NCI-H187 (cell line): Measurements from ENCODE around the gene P2RY11.

Experiments
- DNase-seq, 2 experiments: peaks; one replicate each; lab custom pipeline; 2025; lab: John Stamatoyannopoulos, UW

Gene P2RY11

GRCh38 chr19:10141479-10141878, 30.0 kb downstream of the P2RY11 start:
- DNase-seq, result no peak

GRCh38 chr19:10141973-10142372, 30.5 kb downstream of the P2RY11 start:
- DNase-seq, result no peak

GRCh38 chr19:10142701-10143375, 31.3 kb downstream of the P2RY11 start:
- DNase-seq, result no peak

GRCh38 chr19:10143681-10144080, 32.2 kb downstream of the P2RY11 start:
- no peak for DNase-seq

GRCh38 chr19:10144361-10144760, 32.9 kb downstream of the P2RY11 start:
- no peak for DNase-seq

- no peak for DNase-seq
These were observed 33.5 kb downstream of the P2RY11 start for GRCh38 chr19:10145031-10145430.

GRCh38 chr19:10146142-10146541, 34.6 kb downstream of the P2RY11 start:
- DNase-seq, result no peak

GRCh38 chr19:10149427-10149826, 37.9 kb downstream of the P2RY11 start:
- DNase-seq, result no peak

- no peak for DNase-seq
These were observed 40.0 kb downstream of the P2RY11 start for GRCh38 chr19:10151521-10151920.

- DNase-seq, result no peak
These were observed 40.6 kb downstream of the P2RY11 start for GRCh38 chr19:10152100-10152499.

- DNase-seq, result no peak
These were observed 44.3 kb downstream of the P2RY11 start for GRCh38 chr19:10155839-10156238.

GRCh38 chr19:10158071-10158470, 46.6 kb downstream of the P2RY11 start:
- DNase-seq, result no peak

GRCh38 chr19:10158485-10158884, 47.0 kb downstream of the P2RY11 start:
- no peak for DNase-seq

GRCh38 chr19:10159610-10160009, 48.1 kb downstream of the P2RY11 start:
- no peak for DNase-seq

- no peak for DNase-seq
These were observed 52.0 kb downstream of the P2RY11 start for GRCh38 chr19:10163536-10163935.
